Stimulated activated CD4-positive, alpha-beta T cell treated with anti-CD3 and anti-CD28 coated beads, Interleukin-4, amount 100 ng/mL, for 24 hours (primary cell): ENCODE measurements around the gene ENOX1.

Source experiments
- DNase-seq: peaks from one replicate; pipeline ENCODE4 v3.0.0-alpha.2; 2020

ENOX1 gene

DNA sequence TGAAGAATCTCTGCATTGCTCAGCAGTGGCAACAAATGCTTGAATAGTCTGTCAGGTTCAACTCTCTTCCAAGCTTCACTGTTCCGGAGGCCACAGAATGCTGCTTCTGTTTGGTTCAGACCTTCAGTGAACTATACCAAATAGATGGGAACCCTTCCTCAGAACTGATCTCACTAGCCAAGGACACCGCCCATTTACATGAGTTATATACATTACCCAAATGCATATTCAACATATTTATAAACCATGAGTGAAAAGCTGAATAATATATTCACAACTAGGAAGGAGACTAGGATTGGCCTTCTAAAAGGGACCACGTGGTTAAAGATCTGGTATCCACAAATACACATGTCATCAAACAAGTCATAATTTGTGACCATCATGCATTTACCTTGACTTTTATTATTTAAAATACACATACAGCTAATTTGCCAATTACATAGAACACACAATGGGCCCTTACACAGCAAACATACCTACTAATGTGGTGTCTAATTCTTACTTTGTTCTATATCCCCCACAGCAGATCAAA, 49.3 kb downstream of the ENOX1 start:
- DNase-seq, result no peak

DNA sequence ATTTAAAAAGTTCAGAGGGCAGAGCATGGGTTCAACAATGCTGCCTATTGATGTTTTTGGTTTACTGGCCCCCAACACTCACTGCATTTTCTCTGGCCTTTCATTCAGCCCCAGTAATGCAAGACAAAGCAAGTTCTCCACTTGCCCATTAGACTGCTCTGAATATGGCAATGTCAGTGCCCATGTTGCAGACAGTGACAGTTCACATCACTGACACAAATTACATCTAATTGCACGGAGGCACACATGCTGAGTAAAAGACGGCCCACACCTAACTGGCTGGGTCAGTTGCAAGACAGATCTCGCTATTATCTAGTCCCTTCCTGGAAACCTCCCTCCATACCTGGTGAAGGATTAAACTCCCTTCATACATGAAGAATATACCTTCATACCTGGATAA, 54.0 kb downstream of the ENOX1 start:
- DNase-seq, result no peak

DNA sequence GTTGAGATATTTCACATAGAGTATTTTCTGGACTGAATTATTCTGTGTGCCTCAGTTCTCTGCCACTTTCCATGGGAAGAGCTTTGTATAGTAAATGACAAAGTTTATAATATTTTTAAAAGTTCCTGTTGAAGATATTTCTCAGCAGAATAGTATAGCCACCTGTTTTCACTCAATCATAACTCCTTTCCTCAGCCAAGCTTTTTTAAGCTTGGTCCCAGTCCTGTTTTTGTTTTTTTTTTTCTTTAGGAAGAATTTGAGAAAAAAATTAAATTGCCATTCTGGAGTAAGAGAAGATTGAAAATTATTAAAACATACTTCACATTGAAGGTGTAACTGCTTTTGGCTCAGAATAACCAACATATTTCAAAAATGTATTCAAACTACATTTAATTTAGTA, 55.5 kb downstream of the ENOX1 start:
- no peak for DNase-seq

DNA sequence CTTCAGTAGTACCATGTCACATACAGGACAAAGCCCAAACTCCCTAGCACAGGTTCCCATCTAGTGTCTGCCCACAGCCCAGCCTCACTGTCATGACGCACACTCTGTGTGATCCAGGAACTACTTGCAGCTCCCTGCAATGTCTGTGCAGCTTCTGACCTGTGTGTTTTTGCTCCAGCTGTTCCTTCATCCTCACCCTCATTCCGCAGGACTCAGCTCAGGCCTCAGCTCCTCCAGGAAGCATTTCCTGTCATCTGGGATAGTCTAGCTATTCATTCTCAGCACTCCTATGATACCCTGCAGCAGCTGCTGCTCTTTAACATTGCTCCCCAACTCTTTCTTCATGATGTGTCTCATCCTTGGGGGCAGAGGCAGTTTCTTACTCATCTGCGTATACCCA, 56.1 kb downstream of the ENOX1 start:
- no peak for DNase-seq

GRCh38 chr13:43728421-43728820, 58.4 kb downstream of the ENOX1 start:
- no peak for DNase-seq

DNA sequence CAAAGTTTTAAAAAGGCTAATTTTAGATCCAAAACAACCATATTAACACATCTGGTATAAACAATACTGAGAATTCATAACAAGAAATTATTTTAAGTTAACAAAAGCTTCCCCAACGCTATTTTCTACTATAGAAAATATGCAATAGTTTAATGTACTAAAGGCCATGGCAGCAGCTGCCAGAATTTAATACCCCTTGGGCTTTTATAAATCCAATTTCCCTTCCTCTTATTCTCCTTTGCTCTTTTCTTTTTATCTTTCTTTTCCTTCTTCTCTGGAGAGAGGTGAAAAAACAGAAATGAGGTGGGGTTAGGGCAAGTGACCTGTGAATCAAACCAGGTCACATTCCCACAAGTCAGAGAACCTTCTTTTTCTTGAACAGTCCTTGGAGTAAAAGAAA, 58.9 kb downstream of the ENOX1 start:
- DNase-seq, result no peak

GRCh38 chr13:43725460-43725859, 61.3 kb downstream of the ENOX1 start:
- DNase-seq, result no peak

DNA sequence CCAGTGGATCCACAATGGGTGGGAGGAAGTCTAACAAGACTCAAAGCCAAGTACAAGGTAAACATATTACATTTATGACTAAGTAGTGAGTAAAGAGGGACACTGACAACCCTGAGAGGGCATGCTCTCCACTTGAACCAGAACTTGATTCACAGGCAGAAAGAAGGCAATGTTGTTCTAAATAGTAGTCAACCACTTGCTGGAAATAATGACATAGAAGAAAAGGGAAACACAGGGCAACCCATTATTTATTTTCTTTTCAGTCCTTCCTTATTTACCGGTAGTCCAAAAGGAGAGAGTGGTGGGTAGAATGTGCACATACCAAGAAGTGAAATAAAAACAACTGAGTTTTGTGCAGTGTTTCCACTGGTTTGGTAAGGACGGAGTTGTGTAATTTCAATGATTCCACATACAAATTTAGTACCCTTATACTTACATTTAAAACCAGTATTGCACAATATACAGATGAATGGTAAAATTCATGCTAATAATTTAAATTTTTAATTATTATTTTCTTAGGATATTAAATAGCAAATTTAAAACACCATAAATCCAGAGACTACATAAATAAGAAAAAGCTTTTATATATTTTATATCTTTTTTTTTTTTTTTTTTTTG, 65.9 kb downstream of the ENOX1 start:
- no peak for DNase-seq

DNA sequence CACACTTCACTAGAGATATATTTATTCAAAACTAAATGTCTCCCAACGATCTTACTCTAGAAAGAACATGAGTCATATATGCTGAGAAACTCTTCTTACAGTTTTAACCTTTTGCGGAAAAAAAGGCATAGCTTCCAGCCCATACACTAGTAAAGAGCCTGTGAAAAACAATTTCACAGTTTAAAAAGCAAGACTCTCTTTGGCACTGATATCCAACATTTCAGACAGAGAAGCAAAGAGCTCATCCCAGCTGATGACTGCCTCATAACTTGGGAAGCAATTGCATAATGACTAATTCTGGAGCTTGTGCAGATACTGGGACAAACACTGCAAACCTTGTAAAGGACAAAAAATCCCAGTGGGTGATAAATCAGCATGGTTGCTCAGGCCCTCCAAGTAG, 88.0 kb downstream of the ENOX1 start:
- no peak for DNase-seq

DNA sequence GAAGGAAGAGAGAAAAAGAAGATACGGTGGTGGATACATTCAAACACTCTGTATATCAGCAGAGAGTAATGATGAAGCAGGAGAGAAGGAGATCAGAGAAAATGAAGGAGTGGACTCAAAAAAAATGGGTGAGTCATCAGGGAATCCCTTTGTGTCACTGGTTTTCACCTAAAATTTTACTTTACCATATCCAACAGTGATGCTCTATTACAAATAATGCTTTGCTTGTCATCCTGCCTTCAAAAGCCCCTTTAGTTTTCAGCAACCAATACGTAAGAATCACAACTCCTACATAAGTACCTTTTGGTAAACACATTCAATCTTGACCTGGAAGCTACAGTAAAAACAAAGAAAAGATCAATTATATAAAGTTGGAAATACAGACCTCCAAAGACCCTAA, 88.8 kb downstream of the ENOX1 start:
- DNase-seq, result no peak

GRCh38 chr13:43697323-43697722, 89.4 kb downstream of the ENOX1 start:
- no peak for DNase-seq

GRCh38 chr13:43694146-43694664, 92.6 kb downstream of the ENOX1 start:
- DNase-seq, result no peak

DNA sequence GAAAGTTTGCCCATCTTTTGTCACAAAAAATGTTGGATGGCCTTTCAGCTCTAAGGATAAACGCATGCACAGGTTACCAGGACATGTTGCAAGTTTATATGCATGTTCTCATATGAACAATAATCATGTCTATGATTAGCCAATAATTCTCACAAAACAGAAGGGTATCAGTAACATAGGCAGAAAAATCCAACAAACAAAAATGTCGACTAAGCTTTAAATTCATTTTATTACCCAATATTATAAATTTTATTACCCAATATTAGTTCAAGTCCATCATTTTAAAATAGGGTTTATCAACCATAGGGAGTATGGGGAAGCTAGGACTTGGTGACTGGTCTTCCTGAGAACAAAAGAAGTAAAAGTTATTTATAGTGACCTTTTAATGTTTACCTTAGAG, 93.1 kb downstream of the ENOX1 start:
- DNase-seq, result no peak

- DNase-seq, result no peak
These were observed 98.4 kb downstream of the ENOX1 start for GRCh38 chr13:43688227-43688907.

DNA sequence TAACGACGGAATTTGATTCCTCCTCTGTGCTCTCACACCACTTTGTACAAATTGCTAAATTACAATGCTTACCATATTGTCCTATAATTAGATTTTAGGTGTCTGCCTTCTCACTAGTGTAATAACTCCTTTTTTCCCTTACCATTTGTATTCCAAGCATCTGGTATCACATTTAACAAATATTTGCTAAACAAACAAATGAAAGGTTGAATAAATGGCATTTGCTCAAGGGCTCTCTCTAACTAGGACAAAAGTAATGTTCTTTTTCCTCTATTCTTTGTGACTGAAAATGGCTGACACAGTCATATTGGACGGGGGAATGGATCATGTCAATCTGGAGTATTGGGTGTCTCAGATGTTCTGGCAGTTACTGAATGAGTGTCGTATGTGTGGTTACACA, 99.7 kb downstream of the ENOX1 start:
- DNase-seq, result no peak

DNA sequence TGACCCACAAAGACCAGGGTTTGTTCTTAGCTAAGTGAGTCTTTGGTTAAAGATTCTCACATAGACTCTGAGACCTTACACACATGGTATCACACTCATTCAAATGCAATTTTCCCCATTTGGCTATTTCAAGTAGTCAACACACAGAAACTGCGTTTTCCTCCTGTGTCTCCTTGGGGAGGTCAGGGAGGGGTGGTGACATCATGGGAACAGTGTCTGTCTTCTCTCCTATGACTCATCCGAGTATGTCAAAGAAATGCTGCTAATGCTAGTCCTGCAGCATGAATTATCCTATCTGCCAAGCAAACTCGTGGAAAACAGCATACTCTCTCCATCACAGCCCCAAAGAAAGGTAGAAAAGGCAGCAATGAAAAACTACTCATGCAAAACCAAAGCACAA, 100.2 kb downstream of the ENOX1 start:
- DNase-seq, result no peak

GRCh38 chr13:43684963-43685725, 101.6 kb downstream of the ENOX1 start:
- DNase-seq, result no peak

GRCh38 chr13:43682701-43683100, 104.1 kb downstream of the ENOX1 start:
- no peak for DNase-seq

- no peak for DNase-seq
These were observed 110.5 kb downstream of the ENOX1 start for GRCh38 chr13:43676320-43676719.

- no peak for DNase-seq
These were observed 111.2 kb downstream of the ENOX1 start for GRCh38 chr13:43675577-43675976.

DNA sequence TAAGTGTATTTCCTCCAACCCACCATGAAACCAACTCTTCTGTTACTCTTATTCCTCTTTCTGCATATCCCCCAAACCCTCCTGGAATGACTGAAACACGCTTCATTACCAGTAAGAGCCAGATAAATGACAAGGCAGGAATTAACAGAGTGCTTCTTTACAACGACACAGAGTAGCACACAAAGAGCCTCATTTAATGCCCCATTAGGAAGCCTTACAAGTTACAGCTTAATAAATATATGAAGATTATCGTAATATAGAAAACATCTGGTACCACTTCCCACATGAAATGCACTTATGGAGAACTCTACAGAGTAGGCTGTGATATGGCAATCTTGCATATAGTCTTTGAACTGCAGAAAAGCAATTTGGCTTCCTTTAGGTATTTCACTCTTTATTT, 116.8 kb downstream of the ENOX1 start:
- no peak for DNase-seq

GRCh38 chr13:43669101-43669500, 117.7 kb downstream of the ENOX1 start:
- no peak for DNase-seq

GRCh38 chr13:43666403-43666802, 120.4 kb downstream of the ENOX1 start:
- no peak for DNase-seq

DNA sequence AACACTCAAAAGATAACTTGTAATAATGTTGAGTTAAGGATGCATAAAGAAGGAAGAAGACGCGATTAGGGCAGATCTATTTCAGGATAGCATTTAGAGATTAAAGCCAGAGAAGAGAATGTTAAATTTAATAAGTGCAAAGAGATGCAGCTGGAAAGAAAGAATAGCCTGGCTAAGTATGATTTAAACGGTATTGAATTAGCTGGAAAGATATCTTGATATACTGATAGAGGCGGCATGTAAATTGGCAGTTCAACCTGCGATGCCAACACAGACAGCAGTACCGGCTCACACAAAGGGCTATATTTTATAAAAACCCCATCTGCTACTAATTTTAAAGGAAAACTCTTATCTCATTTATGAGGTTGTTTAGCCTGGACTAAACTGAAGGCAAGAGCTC, 121.4 kb downstream of the ENOX1 start:
- no peak for DNase-seq
